Effector CD4-positive, alpha-beta T cell (primary cell): Measurements from ENCODE around the gene KYAT1.

ENCODE experiments used
- DNase-seq: peaks from one replicate; pipeline ENCODE4 v3.0.0-alpha.2; 2020

Gene KYAT1

DNA sequence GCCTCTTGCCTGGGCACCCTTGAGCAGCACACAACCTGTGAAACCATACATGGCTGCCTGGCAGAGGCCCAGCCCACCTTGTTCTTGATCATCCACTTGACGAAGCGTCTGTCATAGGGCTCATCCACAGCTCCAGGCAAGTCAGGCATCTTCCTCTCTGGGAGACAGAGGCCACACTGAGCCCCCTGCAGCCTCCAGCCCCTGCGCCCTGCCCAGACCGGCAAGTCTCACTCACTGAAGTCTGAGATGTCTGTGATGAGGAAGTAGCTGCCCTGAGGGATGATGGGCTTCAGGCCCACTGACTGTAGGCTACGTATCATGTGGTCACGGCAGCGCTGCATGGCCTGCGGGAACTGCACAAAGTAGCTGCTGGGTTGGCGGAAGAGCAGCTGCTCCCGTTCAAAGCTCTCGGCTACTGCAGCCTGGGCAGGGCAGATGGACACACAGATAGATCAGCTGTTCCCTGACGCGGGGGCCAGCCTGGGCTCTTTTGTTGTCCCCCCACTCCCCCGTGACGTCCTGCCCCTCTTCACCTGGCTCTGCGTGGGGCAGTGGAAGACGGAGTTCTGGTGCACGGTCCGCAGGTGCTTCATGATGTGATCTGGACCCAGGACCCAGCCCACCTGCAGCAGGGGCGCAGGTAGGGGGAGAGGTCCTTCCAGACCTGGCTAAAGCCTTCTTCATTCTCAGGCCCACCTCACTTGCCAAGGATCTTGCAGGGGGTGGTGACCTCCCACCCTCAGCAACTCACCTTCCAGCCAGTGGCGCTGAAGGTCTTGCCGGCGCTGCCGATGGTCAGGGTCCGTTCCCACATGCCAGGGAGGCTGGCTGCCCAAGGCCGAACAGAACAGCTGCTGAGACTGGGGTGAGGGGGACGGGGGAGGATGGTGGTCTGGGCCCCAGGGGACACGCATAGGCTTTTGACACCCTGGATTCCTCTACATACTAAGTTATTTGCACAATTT, 46.2 kb downstream of the KYAT1 start:
- DNase-seq, result no peak

DNA sequence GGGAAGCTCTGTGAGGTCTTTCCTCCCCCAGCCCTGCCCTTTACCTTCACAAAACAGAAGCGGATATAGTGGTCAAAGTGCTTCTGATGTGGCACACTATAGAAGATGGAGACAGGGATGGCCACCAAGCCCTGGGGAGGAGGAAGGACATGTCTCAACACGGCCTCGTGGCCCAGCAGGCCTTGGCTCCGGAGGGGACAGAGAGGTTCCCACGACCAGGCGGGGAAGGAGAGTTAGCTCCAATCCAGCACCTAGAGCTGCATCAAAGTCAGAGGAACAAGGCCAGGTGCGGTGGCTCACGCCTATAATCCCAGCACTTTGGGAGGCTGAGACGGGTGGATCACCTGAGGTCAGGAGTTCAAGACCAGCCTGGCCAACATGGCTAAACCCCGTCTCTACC, 48.1 kb downstream of the KYAT1 start:
- no peak for DNase-seq

DNA sequence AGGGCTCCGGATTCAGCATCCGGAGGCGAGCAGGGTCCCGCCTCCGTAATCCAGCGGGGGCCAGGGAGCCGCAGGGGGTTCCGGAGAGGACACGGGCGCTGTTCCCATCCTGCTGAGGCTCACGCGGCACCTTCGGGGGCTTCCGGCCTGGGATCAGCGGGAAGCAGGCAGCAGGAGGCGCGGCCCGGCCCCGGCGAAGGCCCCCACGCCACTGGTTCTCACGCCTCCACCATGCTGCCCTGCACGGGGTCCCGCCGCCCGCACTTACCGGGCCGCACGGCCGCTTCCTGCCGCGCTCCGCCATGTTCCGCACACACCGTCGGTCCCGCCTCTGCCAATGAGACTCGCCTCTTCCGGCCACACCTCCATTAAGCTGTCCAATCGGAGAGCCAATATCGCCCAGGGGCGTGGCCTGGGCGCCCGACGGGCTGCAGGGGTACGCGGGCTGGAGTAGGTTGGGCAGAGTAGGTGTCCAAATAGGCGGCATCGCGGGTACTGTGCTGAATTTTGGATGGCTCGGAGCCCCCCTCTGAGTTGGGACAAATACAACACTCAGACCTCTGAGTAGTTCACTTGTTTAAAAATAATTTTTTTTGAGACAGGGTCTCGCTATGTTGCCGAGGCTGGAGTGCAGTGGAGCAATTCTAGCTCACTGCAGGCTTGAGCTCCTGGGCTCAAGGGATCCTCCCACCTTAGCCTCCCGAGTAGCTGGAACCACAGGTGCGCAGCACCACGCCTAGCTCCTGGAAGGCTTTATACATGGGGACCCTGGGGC, 52.1 kb downstream of the KYAT1 start, which contains the start of gene SPOUT1:
Gene SPOUT1 (minus strand): TSS at position 318 of the 775 bp plus-strand sequence. CDS start 14 bp downstream, at position 304.
- DNase-seq, result peak; percentile 88

DNA sequence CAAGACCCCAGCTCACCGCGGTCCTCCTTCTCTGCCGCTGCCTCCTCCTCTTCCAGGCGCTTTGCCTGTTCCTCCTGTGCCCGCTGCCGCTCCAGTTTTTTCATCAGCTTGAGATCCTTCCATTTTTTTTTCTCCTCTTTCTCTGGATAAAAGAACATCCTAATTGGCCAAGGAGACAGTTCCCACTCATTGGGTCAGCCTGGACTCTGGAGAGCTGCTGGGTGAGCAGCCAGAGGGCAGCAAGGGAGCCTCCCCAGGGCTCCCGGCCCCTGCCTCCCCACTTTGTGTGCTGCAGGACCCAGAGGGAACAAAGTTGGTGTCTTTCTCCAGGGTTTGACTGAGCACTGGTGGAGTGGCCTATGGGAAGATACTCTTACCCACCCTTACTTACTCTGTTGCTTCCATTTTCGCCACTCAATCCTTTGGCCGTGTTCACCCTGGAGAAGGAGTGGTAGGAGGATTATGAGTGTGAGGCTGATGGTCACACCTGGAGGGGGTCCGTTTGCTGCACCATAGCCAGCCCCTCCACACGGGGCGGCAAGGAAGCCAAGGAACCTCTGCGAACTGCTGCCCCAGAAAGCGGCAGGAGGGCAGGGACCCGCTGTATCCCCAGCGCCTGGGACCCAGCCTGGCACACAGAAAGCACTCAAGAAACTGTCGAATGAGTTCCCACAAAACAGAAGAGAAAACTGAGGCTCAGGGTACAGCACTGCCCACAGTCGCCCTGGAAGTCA, 52.9 kb downstream of the KYAT1 start:
- no peak for DNase-seq

DNA sequence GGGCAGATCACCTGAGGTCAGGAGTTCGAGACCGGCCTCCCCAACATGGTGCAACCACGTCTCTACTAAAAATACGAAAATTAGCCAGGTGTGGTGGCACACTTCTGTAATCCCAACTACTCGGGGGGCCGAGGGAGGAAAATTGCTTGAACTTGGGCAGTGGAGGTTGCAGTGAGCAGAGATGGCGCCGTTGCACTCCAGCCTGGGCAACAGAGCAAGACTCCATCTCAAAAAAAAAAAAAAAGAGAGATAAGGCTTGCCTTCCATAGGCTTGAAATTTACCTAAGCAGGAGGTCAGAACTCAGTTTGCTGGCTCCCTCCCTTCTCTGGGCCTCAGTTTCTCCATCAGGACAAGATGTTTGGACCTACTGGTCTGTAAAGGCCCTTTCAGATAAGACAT, 53.5 kb downstream of the KYAT1 start:
- no peak for DNase-seq

DNA sequence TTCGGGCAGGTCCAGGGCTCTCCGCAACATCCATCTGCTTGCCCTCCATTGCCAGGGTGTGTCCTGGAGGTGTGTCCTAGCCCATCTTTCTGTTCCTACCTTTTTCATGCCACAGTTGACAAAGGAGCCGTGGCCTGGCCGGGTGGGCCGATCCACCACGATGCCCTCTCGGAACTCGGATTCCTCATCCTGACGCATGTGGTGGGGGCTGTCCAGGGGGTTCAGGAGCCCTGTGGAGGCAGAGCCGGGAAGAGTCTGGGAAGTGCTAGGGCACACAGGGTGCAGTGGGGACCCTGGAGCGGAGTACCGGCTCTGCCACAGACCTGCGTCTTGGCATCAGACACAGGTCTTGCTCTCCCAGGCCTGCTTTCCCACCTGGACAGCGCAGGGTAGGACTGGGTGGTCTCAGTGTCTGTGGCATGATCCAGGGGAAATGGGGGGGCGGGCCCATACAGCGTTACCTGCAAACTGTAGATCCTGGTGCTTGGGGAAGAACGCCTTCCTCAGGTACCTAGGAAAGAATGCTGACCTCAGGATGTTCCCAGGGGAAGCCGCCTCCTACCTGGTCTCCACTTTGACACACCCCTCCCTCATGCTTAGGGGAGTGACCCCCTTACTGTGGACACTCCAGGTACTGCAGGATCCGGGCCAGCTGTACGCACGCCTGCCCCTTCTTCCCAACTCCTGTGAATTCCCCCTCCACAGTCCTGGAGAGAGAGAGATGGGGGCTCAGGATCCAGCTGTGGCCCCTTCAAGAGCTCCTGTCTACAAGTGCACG, 55.6 kb downstream of the KYAT1 start:
- DNase-seq, result no peak

DNA sequence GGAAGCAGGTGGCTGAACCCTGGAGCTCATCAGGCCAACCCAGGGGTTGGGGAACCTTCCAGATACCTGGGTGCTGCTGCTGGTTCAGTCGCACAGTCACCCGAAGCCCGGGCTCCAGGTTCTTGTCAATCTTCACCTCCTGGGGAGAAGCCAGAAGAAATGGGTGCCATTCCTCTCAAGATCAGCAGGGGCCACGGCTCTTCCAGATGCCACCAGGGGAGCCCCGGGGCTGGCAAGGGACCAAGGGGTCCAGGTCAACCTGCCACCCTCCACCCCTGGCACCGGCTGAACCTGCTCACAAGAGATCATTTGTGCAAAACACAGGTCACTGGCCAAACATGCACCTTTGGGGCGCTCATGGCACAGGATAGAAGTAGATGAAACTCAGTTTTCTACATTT, 56.8 kb downstream of the KYAT1 start:
- no peak for DNase-seq

DNA sequence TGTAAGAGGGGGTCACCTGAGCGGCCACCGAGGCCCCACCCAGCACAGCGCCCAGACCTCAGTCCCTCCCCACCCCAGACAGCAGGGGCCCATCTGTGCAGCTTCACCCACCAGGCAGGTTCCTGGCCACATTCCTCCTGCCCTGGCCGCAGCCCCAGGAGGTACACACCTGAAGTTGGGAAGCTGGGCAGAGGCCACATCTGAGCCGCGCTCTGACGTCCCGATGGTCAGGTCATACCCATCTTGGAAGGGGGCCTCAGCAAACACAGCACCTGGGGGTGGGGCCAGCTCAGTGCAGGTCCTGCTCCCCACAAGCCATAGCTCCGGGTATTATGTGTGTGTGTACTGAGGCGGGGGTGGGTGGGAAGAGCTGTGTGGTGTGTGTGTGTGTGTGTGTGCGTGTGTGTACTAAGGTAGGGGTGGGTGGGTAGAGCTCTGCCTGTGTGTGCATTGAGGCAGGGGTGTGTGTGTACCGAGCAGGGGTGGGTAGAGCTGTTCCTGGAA, 57.8 kb downstream of the KYAT1 start:
- DNase-seq, result no peak

DNA sequence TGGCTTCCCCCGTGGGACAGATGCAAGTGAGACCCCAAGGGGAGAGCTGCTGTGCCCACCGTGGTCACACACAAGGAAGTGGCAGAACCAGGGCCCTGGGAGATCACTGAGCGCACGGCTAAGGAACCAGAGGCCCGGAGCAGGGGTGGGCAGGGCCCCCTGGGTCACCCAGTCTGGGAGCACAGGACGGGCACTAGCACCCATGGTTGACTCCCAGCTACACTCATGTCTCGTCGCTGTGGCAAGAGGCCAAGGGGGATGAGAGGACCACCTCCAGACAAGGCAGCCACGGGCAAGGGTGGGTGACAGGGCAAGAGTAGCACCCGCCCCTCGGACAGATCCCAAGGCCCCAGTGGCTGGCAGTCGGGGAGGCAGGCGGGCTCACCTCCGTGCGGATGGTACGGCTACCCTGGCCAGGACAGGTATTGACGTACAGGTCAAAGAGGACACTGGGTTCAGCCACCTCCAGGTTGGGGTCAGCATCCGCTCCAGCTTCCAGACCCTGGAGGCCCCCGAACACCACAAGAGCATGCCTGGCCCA, 58.3 kb downstream of the KYAT1 start:
- DNase-seq, result no peak

DNA sequence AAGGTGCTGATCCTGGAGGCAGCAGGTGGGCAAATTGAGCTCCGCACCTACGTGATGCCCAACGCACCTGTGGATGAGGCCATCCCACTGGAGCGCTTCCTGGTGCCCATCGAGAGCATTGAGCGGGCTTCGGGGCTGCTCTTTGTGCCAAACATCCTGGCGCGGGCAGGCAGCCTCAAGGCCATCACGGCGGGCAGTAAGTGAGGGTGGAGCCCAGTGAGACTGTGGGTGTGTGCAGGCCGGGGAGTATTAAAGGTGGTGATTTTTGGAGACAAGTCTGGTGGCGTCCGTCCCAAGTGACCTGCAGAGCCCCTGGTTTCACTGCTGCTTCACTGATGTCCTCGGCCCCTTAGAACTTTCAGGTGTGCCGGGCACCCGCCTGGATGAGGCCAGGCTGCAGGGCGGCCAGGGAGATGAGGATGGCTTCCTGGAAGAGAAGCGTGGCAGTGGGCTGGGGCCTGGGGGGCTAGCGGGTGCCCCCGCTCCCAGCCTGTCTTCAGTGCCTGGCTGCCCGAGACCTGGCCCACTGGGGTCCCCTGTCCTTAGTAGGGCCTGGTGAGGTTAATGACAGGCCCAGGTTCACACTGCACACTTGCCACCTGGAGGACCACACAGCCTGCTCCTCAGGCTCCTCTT, 59.2 kb downstream of the KYAT1 start:
- no peak for DNase-seq

DNA sequence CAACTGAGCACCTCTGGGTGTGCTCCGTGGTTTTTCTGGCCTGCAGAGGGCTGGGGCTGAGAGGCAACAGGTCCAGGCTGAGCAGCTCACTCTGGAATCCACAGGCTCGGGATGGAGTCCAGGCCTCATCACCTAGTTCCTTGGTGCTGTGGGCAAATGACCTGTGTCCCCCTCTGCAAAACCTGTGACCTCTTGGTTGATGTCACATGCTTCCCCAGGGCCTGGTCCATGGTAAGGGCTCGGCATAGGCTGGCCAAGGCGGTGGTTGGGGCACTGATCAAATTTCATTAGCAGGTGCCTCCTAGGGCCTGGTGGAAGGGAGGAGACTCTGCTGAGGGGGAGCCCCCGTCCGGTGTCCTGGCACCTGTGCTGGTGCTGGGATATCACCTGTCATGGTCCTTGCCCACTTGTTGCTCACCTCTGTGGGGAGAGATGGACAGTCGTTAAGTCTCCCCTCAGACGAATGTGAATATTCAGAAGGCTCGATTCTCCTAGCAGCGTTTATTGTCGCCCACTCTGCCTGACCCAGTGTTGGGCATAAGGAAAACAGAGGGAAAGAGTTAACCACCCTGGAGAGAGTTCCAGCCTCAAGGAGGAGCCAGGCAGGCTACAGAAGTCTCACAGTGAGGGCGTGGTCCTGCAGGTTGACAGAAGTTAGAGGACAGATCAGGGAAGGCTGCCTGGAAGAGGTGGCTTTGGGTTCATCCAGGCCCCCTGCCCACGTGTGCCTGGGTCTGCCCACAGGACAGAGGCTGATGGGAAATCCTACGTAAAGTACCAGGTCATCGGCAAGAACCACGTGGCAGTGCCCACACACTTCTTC, 60.0 kb downstream of the KYAT1 start:
- DNase-seq, result no peak

DNA sequence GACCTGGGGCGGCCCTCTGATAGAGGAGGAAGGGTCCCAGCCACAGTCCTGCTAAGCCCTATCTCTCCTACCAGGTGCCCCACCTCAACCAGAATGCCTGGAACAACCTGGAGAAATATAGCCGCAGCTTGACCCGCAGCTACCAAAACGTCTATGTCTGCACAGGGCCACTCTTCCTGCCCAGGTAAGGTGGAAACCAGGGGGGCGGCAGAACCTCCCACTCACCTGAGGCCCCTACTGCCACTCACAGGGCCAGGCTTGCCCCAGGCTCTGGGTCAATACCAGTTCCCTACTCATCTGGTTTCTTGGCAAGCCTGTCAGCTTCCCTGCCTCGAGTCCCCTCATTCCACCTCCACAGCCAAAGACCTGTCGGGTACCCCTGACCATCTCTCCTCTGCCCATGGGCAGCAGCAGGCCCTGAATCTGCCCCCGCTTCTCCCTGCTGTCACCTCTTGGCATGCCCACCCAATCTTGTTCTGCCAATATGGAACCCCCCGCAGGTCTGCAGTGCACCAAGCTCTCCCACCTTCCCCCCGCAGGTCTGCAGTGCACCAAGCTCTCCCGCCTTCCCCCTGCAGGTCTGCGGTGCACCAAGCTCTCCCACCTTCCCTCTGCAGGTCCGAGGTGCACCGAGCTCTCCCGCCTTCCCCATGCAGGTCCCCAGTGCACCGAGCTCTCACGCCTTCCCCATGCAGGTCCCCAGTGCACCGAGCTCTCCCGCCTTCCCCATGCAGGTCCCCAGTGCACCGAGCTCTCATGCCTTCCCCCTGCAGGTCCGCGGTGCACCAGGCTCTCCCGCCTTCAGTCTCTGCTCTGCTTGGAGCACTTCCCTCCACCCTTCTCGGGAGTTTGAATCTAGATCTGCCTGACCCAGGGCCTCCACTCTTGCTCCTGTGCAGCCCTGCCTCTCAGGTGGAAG, 60.8 kb downstream of the KYAT1 start:
- DNase-seq, result no peak

DNA sequence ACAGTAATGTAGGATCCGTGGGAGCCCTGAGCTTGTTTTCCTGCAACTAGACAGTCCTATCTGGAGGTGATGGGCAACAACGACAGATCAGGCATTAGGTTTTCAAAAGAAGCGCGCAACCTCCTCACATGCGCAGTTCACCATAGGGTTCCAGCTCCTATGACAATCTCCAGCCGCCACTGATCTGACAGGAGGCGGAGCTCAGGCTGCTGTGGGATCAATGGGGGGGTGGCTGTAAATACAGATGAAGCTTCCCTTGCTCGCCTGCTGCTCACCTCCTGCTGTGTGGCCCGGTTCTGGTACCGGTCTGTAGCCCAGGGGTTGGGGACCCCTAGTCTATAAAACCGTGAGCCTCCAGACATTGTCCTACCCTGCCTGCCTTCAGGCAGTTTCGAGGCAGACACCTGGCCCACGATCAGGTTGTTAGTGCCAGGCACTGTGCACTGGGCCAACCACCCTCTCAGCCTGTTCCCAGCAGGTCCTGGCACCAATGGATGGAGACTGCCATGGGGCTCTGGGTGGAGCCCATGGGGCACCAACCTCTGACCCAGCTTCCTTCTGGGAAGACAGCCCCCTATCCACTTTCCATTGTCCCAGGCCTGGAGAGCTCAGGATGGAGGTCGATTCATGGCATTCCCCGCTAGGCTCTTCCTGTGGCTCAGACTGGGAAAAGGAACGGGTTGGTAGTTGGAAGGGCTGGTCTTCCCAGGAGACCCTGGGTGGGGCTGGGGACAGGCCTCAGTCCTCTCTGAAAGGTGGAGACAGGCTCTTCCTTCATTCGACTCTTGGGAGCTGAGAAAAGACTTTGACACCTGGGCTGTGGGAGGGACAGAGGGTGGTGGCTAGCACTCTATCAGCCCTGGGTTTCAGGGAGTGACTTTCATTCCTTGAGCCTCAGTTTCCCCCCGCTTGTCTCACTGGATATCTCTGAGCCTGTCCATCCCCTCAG, 61.8 kb downstream of the KYAT1 start:
- no peak for DNase-seq

DNA sequence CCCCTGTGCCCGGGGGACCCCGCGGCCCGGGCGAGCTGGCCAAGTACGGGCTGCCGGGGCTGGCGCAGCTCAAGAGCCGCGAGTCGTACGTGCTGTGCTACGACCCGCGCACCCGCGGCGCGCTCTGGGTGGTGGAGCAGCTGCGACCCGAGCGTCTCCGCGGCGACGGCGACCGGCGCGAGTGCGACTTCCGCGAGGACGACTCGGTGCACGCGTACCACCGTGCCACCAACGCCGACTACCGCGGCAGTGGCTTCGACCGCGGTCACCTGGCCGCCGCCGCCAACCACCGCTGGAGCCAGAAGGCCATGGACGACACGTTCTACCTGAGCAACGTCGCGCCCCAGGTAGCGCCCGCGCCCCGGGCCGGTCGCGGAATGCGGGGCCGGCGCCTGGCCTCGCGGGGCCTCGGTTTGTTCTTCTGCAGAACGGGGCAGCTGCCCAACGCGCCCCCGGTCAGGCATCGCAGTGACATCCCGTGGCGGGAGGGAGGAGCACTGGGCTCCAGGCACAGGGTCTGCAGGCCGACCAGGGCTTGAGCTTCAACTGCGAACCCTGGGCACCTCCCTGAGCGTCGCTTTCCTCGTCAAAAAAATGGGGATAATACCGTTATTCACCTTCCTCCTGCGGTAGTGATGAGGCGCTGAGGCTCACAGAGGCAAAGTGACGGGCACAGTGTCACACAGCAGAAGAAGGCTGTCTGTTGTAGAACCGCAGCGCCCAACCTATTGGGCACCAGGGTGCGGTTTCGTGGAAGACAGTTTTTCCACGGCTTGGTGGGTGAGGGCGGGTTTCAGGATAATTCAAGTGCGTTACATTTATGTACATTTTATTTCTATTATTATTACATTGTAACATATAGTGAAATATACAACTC, 62.7 kb downstream of the KYAT1 start:
- DNase-seq, result peak; percentile 30

DNA sequence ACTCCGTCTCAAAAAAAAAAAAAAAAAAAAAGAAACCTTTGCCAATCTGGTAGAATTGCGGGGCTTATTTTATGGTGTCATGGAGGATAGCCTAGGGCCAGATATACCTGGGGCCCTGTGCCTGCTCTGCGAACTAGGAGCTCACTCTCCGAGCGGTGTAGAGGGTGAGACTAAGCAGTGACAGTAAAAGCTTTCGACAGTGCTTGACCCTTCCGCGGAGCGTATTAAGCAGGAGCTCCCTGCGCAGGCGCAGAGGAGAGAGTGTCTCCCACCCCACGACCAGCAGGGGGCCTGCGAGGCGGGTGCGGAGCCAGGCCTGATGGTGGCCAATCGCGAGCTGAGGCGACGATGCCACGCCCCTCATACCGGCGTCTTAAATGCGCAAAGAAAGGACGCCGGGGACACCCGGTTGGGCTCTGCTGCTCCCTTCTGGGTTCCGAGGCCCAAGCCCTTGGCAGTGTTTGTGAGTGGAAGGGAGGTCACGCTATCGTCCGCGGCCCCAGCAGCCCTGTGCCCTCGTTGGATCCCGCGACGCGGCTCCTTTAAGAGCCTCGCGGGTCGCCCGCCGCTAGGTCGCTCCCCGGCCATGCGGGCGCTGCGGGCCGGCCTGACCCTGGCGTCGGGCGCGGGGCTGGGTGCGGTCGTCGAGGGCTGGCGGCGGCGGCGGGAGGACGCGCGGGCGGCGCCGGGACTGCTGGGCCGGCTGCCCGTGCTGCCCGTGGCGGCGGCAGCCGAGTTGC, 63.5 kb downstream of the KYAT1 start, which contains the start of gene ENDOG:
Gene ENDOG (plus strand): TSS at position 402 of the 740 bp plus-strand sequence. CDS start 185 bp downstream, at position 587.
- peak; percentile 96 for DNase-seq

DNA sequence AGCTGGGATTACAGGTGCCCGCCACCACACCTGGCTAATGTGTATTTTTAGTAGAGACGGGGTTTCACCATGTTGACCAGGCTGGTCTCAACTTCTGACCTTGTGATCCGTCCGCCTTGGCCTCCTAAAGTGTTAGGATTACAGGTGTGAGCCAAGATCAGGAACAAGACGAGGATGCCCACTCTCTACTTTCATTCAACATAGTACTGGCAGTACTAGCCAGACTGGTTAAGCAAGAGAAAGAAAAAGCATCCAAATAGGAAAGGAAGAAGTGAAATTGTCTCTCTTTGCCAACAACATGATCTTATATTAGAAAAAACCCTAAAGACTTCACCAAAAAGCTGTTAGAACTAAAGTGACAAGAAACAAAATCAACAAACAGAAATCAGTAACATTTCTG, 70.9 kb downstream of the KYAT1 start:
- DNase-seq, result no peak
